GM12874 (cell line): ENCODE results near the gene VANGL1.

Experiments
- CTCF ChIP-seq: IDR thresholded peaks from 2 replicates; pipeline ENCODE4 v1.5.1; 2011; ENCODE audit warnings: low read depth, mild to moderate bottlenecking, control low read depth, low read length, moderate library complexity; ENCODE audit not compliant: insufficient read depth

VANGL1 gene

GRCh38 chr1:115722221-115722620 is 80.5 kb downstream of the VANGL1 start:
- TF ChIP-seq CTCF, result no peak

DNA sequence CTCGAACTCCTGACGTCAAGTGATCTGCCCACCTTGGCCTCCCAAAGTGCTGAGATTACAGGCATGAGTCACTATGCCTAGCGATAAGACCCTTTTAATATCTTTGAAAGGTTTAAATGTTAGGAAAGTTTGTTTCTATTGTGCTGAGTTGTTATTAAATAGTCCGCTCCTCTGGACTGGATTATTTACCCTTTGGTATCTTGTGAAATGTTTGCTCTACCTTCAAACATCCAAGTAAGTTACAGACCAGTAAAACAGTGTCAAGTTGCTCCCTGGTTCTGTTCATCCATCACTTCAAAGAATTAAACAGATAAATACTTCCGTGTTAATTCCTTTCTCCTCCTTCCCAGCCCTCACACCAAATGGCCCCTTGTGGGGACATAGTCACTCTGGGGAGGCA is 82.0 kb downstream of the VANGL1 start:
- TF ChIP-seq CTCF, result no peak

GRCh38 chr1:115725600-115725999 is 83.8 kb downstream of the VANGL1 start:
- no peak for TF ChIP-seq CTCF

GRCh38 chr1:115726161-115726560 is 84.4 kb downstream of the VANGL1 start:
- TF ChIP-seq CTCF, result no peak

DNA sequence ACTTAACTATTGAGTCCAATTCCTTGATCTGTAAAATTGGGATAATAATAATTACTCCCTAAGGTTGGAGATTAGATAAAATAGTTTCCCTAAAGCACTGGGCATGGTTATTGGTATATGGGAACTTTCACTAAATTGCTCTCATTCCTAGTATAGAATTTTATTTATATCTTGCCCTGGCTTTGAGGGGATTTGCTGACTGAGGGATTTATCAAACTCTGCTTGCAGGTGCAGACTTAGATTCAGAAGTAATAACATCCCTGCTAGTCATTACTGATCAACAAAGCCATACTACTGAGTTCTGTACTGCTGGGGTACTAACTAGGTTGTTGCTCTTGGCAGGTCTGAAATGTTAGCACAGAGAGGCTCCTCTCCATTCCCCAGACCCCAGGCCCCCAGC is 84.8 kb downstream of the VANGL1 start:
- TF ChIP-seq CTCF, result no peak

DNA sequence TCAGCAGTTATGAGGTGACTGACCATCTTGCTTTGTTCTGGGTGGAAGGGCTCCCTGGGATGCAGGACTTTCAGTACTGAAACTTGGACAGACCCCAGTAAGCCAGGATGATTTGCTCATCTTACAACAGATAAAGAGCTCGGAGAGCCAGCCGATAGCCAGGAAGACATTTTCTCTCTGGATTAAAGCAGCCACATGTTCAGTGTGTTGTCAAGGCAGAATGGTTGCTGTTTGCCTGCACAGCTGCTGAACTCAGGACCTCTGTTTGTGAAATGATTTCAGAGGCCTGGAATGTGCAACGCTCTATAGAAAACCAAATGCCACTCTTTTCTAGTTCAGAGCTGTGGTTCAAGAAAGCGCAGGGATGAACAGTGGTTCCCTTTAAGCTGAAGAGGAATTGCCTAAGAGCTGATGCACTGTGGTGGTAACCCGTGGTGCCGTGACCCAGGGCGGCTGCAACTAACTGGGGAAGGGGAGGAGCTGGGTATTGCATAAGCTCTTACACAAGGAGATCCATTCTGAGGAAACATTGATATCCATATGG is 86.0 kb downstream of the VANGL1 start:
- TF ChIP-seq CTCF, result no peak

DNA sequence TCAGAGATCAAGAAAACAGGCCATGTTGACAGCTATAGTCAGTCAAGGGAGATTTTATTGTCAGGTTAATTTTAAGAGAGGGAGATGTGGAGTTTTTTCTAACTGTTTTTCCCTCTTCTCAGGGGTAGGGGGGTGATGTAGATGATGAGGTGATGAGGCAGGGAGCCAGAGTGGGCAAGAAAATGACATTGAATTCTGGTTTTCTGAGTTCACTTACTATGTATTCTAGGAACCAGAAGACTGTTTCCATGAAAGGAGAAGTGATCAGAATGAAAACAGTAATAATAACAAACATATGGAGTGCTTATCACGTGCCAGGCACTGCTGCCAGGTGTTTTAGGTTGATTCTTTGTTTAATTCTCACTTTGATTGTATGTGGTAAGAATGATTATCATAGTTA is 86.6 kb downstream of the VANGL1 start:
- no peak for TF ChIP-seq CTCF

- no peak for TF ChIP-seq CTCF
These were observed 88.0 kb downstream of the VANGL1 start for GRCh38 chr1:115729756-115730155.
